NCI-H1092 (cell line): ENCODE measurements around the gene PRDX1.
A peak's percentile ranks its signal among the peaks of the same experiment; 100 is the strongest.
"Not testable (repeated sequence)": the region's sequence is repeated elsewhere in the genome, so short reads cannot be mapped to it uniquely, and the experiment has no call there.

ENCODE experiments used
- DNase-seq: peaks from one replicate; lab custom pipeline; 2025; lab: John Stamatoyannopoulos, UW

PRDX1 gene

GRCh38 chr1:45535988-45536766 is 14.5 kb upstream of the PRDX1 start:
- no peak for DNase-seq

- DNase-seq, result no peak
Observed at GRCh38 chr1:45531873-45532272, 10.2 kb upstream of the PRDX1 start.

DNA sequence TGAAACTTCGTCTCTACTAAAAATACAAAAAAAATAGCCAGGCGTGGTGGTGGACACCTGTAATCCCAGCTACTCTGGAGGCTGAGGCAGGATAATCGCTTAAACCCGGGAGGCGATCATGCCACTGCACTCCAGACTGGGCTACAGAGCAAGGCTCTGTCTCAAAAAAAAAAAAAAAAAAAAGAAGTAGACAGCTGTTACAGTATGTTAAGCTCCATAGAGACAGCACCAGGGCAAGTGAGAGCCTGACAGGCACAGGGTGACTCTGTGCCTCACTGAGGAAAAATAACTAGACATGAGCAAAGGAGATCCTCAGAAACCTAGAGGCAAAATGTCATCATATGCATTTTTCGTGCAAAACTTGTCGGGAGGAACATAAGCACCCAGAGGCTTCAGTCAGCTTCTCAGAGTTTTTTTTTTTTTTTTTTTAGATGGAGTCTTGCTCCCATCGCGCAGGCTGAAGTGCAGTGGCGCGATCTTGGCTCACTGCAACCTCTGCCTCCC is 9.0 kb upstream of the PRDX1 start:
- DNase-seq, result no peak

- no peak for DNase-seq
Observed at GRCh38 chr1:45526135-45526644, 4.5 kb upstream of the PRDX1 start.

DNA sequence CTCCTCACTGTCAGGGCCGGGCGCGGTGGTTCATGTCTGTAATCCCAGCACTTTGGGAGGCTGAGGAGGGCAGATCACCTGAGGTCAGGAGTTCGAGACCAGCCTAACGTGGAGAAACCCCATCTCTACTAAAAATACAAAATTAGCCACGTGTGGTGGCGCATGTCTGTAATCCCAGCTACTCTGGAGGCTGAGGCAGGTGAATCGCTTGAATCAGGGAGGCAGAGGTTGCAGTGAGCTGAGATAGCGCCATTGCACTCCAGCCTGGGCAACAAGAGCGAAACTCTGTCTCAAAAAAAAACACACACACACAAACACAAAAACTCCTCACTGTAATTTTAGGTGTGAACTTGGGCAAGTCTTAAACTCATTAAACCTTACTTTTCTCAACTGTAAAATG is 2.3 kb upstream of the PRDX1 start:
- DNase-seq, result not testable (repeated sequence)

DNA sequence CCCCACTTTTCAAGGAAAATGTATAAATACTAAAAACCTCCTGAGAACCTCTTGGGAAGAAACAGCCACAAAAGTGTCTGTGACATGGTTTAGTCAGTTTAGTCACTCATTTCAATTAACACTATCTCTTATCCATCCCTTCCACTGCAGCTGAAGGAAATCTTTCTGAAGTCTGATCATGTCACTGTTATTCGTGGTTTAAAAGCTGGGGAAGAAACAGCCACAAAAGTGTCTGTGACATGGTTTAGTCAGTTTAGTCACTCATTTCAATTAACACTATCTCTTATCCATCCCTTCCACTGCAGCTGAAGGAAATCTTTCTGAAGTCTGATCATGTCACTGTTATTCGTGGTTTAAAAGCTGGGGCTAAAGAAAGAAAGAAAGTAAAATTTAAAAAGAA is 1.8 kb upstream of the PRDX1 start:
- not testable (repeated sequence) for DNase-seq

DNA sequence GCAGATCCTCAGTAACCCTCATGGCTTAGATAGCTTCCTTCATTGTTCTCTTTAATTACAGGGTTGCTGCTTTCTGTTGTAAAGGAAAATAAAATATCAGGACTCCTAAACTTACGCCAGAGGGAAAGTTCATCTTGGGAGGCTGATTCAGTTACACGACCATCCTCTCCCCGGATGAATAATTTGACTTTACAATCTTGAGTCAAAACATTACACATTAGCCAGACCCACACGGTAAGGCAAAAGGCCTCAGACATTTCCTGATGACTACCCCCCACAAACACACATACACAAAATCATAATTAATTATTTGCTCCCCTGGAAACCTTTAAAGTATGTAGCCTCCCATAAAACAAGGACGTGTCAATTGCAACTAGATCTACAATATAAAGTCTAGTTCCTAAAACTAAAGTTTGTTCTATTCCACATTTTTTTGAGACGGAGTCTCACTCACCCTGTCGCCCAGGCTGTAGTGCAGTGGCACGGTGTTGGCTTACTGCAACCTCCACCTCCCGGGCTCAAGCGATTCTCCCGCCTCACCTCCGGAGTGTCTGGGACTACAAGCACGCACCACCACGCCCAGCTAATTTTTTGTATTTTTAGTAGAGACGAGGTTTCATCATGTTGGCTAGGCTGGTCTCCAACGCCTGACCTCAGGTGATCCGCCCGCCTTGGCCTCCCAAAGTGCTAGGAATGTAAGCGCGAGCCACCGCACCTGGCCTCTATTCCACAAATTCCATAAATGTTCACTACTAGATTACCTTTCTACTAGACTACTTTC is 830 bp upstream of the PRDX1 start:
- DNase-seq, result no peak

- DNase-seq, result not testable (repeated sequence)
Observed at GRCh38 chr1:45519774-45520173, 1.9 kb downstream of the PRDX1 start.

- DNase-seq, result no peak
Observed at GRCh38 chr1:45518910-45519309, 2.8 kb downstream of the PRDX1 start.

DNA sequence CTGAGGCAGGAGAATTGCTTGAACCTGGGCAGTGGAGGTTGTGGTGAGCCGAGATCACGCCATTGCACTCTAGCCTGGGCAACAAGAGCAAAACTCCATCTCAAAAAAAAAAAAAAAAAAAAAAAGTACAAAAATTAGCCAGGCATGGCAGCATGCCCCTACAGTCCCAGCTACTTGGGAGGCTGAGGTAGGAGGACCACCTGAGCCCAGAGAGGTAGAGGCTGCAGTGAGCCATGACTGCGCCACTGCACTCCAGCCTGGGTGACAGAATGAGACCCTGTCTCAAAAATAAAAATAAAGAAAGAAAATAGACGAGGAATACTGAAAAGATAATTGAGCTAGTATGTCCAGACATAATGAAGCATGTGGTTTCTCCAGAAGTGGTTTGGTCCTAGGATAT is 3.3 kb downstream of the PRDX1 start:
- not testable (repeated sequence) for DNase-seq

DNA sequence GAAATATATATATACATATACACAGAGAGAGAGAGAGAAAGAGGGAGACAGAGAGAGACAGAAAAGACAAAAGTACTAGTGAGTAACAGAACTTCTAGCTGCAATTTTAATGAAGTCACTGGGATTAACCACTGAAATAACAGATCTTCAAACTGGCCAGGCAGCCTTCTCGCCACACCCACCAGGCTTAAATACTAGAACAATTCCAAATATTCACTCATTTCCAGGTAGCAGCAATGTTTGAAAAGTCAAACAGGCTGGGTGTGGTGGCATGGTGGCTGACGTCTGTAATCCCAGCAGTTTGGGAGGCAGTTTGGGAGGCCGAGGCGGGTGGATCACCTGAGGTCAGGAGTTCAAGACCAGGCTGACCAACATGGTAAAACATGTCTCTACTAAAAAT is 5.2 kb downstream of the PRDX1 start:
- DNase-seq, result no peak

- no peak for DNase-seq
Observed at GRCh38 chr1:45516036-45516435, 5.6 kb downstream of the PRDX1 start.

- DNase-seq, result not testable (repeated sequence)
Observed at GRCh38 chr1:45513532-45514260, 8.0 kb downstream of the PRDX1 start.

DNA sequence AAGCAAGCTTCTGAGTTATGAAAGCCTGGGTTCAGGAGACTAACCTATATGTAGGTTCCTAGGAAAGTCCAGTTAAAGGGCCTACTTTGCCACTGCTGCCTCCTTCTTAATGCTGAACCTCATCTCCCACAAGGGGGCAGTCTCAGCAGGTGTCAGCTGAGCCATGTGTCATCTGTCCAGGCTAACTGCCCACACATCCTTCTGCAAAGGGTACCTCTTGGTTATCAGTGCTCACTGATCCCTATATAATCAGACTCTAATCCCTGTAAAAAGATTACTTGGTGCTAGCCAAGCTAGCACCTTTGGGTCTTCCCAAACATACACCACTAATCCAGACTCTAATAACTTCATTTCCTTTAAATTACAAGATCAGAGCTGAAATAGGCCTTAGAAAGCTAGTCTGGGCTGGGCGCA is 9.0 kb downstream of the PRDX1 start:
- peak; percentile 28 for DNase-seq

- no peak for DNase-seq
Observed at GRCh38 chr1:45510972-45511527, 10.6 kb downstream of the PRDX1 start.

DNA sequence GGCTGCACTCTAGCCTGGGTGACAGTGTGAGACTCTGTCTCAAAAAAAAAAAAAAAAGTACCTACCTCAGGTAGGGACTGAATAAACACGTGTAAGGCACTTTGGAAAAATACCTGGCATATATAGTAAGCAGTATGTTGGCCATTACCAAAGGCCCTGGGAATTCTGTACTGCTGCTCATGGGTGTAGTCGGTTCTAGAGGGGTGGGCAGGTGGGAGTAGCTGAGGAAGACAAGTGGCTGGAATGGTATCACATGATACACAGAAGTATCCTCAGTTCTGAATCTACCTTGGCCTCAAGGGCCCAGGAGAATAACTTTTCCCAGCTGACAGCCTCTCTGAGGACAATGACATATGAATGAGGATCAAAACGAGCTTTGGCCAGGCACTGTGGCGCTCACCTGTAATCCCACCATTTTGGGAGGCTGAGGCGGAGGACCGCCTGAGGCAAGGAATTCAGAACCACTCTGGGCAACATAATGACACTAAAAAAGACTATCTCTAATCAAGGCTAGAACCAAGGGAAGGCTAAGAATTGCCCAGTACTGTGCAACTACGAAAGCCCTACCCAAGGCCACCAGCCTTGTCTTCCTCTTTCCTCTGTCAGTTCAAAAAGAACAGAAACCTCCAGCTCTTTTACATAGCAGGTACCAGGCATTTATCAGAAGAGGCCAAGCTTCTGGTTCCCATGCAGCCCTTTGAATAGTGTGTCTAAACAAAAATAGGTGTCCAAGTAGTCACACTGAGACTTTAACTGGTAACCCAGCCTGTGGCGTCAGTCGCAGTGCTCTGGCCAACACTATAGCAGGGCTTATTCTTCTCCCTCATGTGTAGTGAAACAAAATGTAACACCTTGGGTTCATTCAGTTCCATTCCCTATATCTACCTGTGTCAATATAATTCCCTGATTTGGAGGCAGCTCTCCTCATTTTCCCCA is 11.4 kb downstream of the PRDX1 start:
- DNase-seq, result no peak

- no peak for DNase-seq
Observed at GRCh38 chr1:45508295-45509151, 13.2 kb downstream of the PRDX1 start.

DNA sequence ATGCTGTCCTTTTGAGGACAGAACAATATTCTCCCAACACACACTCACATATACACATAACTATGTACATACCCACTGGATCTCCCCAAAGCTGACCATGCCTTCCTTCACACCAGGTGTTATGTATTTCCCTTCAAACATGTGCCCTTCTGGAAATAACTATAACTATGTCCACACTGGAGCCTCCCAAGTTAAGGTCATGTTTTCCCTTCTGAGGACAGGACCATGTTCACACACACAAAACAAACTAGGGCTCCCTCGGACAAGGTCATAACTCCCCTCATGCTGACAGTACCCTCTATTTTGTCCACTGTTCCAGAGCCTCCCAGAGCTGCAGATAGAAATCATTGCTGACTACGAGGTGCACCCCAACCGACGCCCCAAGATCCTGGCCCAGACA is 13.8 kb downstream of the PRDX1 start:
- no peak for DNase-seq

DNA sequence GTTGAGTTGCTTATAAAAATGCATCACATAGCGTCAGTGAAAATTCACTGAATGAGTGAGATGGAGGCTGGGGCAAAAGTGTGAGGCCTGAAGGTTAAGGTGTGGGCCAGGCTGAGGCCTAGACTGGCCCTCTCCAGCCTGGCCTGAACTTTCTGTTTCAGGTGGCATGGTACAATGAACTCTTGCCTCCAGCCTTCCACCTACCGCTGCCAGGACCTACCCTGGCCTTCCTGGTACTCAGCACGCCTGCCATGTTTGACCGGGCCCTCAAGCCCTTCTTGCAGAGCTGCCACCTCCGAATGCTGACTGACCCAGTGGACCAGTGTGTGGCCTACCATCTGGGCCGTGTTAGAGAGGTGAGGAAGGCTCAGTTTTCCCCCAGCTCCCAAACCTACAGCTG is 14.5 kb downstream of the PRDX1 start:
- DNase-seq, result no peak
